GM19328 (cell line): ENCODE data around the gene SLCO4A1.

Experiments
- ATAC-seq: cut with Tn5 transposase; IDR thresholded peaks from one replicate; pipeline ENCODE4 v1.9.1; 2021; ENCODE audit warnings: mild to moderate bottlenecking, moderate library complexity; ENCODE audit not compliant: unreplicated experiment

The SLCO4A1 gene

DNA sequence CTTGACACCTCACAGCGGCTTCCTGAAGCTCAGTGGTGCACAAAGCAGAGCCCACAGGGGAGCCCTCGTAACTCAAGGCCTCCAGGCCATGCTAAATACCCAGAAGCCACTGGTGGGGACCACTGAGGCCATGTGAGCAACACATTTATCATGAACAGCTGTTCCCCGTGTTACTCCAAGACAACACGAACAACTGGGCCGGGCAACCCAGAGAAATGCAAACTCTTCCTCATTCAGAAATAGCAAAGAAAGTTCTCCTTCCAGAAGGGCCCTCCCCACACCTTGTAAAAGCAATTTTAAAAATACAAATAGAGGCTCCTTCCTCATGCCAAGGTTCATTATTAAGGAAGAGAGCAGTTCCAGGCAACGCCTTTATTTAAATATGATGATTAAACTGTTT lies 36.3 kb upstream of the SLCO4A1 start:
- ATAC-seq = no peak

DNA sequence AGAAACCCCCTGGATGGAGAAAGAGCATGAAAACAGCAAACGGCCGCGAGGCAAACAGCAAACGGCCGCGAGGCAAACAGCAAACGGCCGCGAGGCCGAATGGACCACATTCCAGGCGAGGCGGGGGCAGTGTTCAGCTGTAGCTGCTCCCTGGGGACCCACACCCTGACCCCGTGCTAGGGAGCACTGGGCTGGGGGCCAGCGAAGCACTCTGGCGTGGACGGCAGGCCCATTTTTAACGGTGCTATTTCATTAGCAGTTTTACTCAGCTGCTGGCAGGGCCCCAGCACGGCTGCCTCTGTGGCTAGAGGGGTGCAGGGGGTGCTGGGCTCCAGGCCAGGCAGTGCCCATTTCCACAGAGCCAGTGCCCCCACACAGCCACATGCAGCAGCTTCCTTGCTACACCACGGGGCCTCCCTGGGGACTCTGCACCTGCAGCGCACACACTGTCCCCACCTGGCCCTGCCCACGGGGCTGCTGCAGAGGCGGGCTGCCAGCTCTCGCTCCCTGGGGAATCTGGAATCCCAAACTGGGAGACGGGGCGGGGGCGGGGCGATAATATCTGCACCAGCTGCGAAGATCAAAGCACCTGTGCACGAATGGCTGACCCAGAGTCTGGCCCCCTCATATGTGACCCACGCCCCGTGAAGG lies 35.6 kb upstream of the SLCO4A1 start:
- ATAC-seq = no peak

DNA sequence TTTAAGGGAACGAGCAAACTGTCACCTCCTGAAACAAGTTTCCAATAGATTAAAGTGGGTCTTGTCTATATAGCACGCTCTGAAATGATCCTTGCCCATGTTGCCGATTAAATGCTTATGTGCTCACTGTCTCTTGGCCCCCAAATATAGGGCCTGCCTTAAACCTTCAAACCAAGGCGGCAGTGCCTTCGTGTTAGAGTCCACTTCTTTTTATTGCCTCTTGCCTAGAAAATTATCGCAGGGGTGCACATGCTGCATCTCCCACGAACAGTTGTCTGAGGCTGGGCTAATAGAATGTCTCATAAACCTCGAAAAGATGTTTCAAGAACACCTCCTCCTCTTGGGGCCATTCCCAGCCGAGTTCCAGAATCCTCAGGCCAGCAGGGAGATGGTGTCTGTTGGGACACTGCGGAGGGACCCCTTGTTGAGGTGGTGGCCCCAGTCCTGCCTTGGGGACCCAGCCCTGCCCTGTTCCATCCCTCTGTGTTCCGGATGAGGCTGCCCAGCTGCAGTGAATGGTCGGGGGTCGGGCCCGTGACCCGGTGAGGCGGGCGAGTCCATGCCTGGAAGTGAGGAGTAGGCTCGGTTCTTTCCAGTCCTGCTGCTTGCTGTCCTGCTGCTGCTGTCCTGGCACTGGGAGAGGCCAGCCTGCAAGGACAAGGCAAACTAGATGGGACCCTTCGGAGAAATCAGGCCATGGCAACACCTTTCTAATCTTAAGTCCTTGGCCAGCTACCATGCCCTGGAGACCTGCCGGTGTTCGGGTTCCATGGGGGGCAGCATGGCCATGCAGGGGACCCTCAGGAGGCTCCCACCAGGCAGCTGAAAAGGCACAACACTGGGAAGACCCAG lies 34.7 kb upstream of the SLCO4A1 start:
- ATAC-seq = no peak

DNA sequence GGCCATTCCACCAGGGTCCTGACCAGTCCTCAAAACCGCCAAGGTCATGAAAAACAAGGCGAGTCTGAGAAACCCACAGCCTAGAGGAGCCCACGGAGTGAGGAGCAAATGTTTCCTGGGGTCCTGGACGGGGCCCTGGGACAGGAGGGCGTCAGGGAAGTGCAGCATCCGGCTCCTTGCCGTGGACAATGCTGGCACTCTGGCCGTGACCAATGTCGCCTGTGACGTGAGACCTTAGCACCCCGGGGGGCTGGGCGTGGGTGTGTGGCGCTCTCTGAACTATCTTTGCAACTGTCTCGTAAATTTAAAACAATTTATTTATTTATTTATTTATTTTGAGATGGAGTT lies 34.1 kb upstream of the SLCO4A1 start:
- ATAC-seq = no peak

DNA sequence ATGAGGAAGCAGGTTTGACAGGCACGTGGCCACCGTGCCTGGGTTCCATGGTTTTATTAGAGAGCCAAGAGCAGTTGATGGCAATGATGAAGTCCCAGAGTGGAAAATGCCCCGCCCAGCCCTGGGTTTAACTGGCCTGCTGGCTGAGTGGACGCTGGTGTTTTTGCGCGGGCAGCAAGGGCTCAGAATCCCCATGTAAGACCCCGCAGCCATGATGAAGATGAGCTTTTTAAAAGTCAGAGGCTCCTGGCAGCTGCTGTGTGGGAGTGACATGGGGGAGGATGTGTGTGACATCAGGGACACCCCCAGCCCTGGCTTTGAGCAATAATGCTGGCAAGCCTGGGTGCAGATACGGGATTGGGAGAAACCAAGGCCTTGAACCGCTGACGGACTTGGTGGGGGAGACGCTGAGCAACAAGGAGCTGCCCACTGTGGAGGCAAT lies 33.0 kb upstream of the SLCO4A1 start:
- no peak for ATAC-seq

DNA sequence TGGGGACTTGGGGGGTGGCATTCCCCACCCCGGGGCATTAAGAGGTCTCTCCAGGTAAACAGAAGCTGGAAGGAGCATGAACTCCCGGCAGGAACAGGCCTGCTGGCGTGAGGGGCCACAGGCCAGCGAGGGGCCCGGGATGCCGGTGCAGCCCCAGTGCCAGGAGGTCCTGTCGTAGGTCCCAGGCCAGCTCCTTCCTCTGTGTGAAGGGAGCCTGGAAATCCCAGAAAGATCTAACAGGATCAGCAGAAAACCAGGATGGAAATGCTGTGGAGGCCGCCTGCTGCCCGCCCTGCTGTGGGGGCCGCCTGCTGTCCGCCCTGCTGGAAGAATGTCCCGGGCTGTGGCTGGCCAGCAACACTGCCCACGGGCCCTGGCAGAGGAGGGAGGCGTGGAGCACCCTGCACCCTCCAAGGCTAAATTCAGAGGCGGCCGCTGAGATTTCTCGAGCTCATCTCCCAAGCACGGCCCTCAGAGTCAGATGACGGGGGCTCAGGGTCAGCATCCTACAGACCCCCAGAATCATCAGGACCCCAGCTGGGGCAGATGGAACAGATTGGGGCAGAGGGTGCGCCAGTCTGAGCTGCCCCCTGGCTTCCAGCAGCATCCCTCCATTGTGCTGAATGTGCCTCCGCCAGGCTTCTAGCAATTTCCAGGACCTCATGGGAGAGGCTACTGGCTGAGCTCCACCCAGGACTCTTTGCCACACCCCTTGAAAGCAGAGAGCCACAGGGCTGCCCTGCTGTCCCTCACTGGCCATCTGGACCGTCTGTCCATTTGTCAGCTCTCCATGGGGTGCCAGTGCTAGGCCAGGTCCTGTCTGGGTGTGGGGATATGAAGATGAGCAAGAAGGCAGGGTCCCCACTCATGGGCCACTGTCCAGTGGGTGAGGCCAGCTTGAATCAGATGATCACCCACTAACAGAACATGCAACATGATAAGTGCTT lies 32.2 kb upstream of the SLCO4A1 start:
- no peak for ATAC-seq

DNA sequence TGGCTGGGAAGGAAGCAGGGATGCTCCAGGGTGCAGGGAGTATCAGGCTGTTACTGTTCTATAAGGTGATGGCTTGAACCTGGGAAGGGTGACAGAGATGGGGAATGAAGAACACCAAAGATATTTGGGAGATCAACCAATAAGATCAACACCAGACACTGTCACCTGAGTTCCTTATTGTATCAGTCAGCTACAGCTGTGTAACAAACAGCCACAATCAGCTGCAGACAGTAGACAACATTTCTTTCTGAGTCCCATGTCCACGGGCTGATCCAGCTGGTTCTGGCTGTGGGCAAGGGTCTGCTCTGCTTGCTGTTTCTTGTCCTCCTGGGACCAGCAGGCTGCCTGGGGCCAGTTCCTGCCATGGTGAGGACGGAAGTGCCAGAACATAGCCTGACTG lies 31.3 kb upstream of the SLCO4A1 start:
- ATAC-seq = no peak

DNA sequence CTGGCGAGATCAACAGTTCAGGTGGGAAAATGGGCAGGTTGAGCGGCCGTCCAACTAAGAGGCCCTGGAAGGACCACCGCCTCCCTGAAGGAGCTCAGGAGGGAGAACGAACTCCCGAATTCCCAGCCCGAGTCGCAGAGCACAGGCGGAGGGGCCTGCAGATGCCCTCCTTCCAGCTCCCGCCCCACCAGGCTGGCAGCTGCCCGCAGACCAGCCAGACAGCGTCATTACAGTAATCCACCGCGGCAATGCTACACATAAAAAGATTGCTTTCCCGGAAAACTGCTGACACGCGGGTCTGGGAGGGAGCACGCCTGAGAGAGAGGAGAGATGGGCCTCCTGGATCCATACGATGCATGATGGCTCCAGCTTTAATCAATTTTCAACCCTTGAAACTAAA lies 30.5 kb upstream of the SLCO4A1 start:
- ATAC-seq = no peak

DNA sequence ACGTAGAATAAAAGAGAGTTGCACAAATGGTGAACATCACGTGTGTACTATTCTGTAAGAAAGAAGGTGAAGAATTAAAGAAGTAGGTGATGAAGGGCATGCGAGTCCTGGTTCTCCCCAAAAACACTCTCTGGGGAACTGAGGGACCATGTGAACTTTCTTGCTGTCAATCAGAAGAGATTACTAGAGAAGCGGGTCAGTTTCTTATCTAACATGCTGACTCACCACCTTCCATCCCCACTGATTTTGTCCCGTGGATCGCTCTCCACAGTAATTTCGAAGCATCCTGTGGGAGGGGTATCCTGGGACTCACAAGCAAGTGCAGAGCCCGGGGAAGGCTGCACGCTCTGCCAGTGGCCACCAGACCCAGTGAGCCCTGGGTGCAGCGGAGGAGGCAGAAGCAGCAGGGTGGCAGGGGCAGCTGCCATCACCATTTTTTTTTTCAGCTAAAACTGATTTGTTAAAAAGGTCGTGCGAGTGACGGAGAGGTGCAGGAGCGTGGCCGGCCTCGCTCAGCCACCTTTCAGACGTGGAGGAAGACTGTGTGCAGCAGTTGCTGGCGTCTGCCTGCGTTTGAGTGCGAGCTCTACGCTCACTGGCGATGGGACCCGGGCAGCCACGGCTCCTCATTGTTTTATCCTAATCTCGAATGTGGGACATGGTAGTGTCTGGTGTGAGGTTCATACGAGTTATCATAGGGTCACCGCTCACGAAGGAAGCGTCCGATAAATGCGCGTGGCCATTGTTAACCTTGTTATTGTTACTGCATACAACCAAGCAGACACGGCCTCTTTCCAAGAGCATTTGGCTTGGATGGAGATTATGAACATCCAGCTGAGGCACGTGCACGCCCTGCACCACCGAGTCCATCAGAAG lies 28.0 kb upstream of the SLCO4A1 start:
- ATAC-seq = no peak

DNA sequence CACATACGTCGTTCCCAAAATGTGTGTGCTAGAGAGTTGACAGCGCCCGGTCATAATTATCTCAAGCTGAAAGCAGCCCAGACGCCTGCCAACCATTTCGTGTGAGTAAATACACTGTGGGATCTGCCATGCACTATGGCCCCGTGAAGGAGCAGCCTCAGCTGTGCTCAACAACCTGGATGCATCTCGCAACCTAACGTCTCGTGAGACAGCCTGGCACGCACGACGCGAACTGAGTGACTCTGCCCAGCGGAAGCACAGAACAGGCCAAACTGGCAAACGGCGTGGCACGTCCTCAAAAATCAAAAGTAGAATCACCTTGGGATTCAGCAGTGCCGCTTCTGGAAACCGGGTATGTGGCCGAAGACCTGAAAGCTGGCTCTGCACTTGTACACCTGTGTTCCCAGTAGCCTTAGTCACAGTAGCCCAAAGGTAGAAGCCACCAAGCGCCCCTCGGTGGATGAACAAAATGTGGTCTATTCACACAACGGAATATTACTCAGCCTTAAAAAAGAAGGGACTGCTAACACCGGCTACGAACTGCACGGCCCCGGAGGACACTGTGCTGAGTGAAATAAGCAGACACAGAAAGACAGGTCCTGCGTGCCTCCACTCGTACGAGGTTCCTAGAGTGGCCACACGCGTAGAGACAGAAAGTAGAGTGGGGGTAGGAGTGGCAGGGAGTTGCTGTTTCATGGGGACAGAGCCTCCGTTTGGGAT lies 27.2 kb upstream of the SLCO4A1 start:
- no peak for ATAC-seq

DNA sequence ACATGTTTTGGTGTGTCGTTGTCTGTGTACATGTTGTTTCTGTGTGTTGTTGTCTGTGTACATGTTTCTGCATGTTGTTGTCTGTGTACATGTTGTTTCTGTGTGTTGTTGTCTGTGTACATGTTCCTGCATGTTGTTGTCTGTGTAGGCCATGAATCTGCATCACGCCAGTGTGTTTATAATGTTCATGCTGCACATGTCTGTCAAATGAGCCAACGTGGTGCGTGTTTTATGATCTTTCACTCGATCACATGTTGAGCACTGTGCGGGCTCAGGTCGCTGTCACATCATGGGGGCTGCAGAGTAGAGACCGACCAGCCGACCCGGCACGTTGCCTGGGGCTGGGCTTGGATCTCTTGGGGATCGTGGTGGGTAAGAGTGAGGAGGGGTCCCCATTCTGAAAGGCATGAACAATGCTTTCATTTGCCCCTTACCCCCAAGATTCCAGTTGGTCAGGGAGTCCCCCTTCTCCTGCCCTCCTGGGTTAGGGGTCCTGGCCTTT lies 26.5 kb upstream of the SLCO4A1 start:
- ATAC-seq = no peak

DNA sequence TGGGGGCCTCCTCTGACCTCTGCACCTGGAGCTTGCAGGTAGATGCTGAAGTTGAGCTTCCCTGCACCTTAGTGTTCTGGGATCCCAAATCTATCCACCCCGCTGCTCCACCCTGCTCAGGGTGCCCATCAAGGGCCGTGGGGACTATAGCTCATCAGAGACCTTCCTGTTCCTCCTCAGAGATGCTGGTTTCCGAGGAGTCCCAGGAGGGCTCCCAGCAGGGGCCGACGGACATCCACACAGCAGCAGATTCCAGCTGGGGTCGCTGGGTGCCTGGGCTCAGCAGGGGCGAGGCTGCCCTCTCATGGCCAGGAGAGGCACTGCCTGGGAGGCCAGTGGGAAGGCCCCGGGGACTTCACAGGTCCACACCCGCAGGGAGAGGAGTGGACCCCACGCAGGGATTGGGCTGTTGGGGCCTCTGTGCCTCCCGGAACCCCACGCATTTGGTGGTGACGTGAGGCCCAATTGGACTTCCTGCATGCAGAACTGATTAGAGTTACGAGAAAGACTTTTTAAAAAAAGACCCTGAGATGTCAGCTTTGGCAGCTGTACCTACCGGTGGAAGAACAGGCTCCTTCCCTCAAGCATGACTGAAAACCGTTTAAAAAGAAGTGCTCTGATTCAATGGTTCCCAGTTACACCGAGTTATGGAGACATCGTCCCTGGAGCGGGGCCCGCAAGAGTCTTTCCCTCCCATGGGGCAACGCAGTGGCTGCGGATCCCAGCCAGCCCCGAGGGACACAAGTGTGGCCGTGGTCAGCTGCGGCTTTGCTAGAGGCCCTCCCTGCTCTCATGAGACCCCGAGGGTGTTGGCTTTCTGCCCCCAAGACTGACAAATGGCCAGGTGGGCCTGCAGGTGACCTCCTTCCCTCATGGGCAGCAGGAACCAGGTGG lies 25.3 kb upstream of the SLCO4A1 start:
- peak; percentile 68 for ATAC-seq

DNA sequence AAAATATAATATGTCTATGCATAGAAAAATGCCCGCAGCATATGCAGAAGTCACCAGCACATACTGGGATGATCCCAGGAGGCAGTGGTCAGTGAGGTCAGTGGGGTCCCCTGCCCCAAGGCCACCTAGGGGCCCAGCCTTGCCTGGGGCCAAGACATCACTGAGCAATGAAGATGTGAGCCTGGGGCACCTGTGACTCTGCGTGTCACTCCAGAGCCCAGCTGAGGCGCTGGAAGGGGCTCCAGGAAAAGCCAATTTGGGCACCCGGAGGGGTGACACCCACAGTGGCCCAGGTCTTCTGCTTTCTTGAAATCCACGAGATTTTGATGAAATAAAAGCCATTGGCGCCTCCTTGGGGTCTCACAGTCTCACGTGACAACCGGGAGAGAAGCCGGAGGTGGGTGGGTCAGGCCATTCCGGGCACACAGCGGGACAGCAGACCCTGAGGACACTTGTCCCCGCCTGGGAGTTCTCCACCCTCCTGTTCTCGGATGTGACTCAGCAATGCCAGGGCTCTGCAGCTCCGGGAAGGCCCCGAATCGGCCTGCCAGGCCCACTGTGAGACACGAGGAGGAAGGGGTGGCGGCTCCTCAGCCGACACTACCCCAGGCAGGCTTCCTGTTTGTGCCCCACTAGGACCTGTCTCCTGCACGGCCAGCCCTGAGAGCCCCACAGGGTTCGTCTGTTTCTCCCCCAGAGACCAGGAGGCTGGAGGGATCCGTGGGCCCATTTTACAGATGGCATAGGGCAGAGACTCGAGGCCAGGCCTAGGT lies 24.4 kb upstream of the SLCO4A1 start:
- no peak for ATAC-seq

DNA sequence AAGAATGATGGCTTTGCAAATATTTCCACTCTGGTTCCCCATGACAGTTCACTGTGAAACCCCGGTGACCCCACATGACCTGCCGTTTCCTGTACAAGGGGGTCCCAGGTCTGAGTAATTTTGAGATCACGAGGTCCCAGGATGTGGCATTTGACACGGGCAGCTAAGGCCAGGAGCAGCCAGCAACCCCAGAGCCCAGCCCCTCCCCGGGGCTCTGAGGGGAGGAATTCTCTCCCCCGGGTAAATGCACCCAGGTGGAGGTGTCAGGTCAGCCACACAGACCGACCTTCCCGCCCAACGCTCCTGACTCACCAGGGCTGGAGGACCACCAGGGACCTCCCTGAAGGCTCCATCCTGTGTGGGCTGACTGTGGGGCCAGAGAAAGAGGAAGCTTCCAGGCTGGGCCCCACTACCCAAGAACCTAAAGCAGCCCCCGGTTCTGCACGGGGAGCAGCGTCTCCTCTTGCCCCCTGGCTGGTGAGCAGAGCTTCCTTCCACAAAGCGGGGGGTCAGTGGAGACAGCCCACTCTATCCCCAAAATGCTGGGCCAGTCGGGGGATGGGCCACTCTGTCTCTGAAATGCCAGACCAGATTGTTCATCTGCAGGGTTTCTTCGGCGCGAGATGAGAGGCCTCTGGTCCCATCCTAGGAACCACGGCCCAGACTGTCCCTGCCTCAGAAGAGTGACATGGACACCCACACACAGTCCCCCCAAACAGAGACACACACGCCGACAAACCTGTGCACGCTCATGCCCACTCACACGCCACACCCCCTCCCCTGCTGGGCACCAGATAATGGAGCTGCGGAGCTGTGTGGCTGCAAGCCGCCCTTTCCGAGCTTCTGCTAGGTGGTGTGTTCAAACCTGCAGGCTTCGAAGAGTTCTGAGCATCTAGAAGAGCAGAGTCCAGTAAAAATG lies 23.4 kb upstream of the SLCO4A1 start:
- ATAC-seq = no peak

DNA sequence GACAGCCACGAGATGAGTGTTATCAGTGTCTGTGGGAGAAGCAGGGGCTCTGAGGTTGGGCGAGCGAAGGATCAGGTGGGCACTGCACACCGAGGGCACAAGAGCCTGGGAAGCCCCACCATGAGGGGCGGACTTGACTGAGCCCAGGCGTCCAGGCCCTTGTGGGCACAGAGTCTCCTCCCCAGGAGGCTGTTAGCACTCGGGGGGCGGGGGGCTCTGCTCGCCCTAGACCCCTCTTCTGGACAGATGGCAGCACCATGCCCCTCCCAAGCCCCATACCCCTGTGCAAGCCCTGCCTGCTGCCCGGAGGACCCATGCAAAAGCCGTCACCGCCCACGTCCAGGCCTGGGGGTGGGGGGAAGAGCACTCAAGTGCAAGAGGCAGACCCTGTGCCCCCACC lies 21.7 kb upstream of the SLCO4A1 start:
- ATAC-seq = no peak

DNA sequence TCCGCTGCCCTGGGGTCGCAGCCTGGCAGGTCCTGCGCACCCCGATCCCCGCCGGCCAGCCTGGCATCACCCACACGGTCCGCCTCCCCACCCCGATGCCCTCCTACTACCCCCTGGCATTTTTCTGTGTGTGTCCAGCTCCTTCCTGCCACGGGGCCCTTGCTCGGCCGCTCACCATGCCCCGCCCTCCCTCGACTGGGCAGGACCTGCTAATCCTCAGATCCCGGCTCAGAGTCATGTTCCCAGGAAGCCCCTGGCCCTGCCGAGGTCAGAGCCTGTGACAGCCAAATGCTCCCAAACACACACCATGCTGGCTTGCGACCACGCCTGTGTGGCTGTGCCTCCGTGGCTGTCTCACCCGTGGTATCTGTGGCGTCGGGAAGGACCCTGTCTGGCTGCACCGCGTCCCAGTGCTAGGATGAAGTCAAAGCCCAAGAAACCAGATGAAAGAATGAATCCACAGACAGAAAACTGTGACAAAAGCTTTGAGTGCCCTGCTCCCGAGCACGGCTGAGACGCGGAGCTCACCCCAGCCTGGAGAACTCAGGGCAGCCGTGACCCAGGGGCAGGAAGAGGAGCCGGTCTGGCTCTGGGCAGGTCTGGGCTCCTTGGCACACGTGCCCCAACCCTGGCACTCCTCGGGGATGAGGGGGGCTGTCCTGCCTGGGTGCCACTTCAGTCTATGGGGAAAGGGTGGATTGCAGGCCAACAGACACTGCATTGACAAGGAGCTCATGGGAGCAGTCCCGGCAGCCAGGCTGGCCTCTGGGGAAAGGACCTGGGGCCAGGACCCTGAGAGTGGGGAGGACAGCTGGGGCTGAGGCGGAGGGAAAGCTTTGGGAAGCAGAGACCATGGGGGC lies 20.8 kb upstream of the SLCO4A1 start:
- no peak for ATAC-seq
